Panc1 (cell line): ENCODE data around the gene CDRT15L2. TPM values are rescaled to one million over a fixed set of nuclear protein-coding genes. Genes with fewer than 3 reads are reported as not detected.
"Not testable (repeated sequence)": the region's sequence is repeated elsewhere in the genome, so short reads cannot be mapped to it uniquely, and the experiment has no call there.

Source experiments
- ATAC-seq: fragments of 200-7000 bp; cut with Tn5 transposase; 2 replicates; pipeline ENCODE4 v1.9.1; 2020; ENCODE audit warnings: mild to moderate bottlenecking, moderate library complexity
- BruUV-seq: library from RNA; stranded (reverse); fragments of 400-500 nt; replicated peaks from 2 replicates; lab custom pipeline; 2021; lab: Mats Ljungman, UMichigan
- CTCF ChIA-PET: fragments of 300-600 bp; sonication (Branson Sonifier 250); formaldehyde crosslinking; loops from one replicate; lab custom pipeline; 2022; ENCODE audit warnings: antibody characterized with exemption; lab: Charles Lee
- POLR2A ChIA-PET: fragments of 300-600 bp; sonication (Branson Sonifier 250); formaldehyde crosslinking; loops from one replicate; lab custom pipeline; 2022; ENCODE audit warnings: antibody characterized with exemption; lab: Charles Lee
- DNase-seq: peaks from one replicate; pipeline ENCODE4 v3.0.0-alpha.2; 2010; ENCODE audit warnings: low read depth, low spot score
- H3K27ac ChIP-seq: 2 replicates; pipeline ENCODE4 v1.5.1; 2011; ENCODE audit warnings: mild to moderate bottlenecking, low read length, inconsistent platforms
- H3K27me3 ChIP-seq: fragments of 200-500 bp; sonication (Bioruptor generic); 2 replicates; pipeline ENCODE4 v1.6.0; 2014; ENCODE audit warnings: low read length, inconsistent platforms; ENCODE audit not compliant: control insufficient read depth, insufficient read depth
- H3K36me3 ChIP-seq: fragments of 200-500 bp; sonication (Bioruptor generic); 2 replicates; pipeline ENCODE4 v1.5.1; 2014; ENCODE audit warnings: inconsistent platforms, mild to moderate bottlenecking, low read length, moderate library complexity; ENCODE audit not compliant: control insufficient read depth, insufficient read depth
- H3K4me1 ChIP-seq: 2 replicates; pipeline ENCODE4 v1.5.1; 2011; ENCODE audit warnings: inconsistent platforms, mild to moderate bottlenecking, low read length, moderate library complexity; ENCODE audit not compliant: control insufficient read depth, insufficient read depth
- H3K4me3 ChIP-seq, 2 experiments: 2 replicates each; pipeline ENCODE4 v1.5.1; 2011 to 2012; ENCODE audit warnings: low read depth in 2 of 2, low read length in 2 of 2, mild to moderate bottlenecking in 2 of 2, inconsistent platforms in 1 of 2, moderate library complexity in 1 of 2
- H3K9me3 ChIP-seq: fragments of 200-500 bp; sonication (Bioruptor generic); 2 replicates; pipeline ENCODE4 v1.5.1; 2014; ENCODE audit warnings: low read depth, mild to moderate bottlenecking, inconsistent platforms, low read length, moderate library complexity; ENCODE audit not compliant: control insufficient read depth, insufficient read depth
- in situ Hi-C: cut with HindIII; loops from 2 replicates; pipeline ENCODE4 v1.10.0; 2016; ENCODE audit warnings: low sequenced_read_pairs, low pct_unique_long_range_greater_than_20kb
- intact Hi-C: fragments of 100-400 bp; cut with micrococcal nuclease; formaldehyde crosslinking; loops from one replicate; pipeline ENCODE4 v1.10.0; 2022; ENCODE audit not compliant: unreplicated experiment
- total RNA-seq: library from RNA; stranded (reverse); gene quantifications from one replicate; pipeline ENCODE4 v1.2.1, GENCODE V29; 2021; ENCODE audit not compliant: unreplicated experiment

CDRT15L2 gene
- total RNA-seq, 1 experiment from 2014 or later: not detected

DNA sequence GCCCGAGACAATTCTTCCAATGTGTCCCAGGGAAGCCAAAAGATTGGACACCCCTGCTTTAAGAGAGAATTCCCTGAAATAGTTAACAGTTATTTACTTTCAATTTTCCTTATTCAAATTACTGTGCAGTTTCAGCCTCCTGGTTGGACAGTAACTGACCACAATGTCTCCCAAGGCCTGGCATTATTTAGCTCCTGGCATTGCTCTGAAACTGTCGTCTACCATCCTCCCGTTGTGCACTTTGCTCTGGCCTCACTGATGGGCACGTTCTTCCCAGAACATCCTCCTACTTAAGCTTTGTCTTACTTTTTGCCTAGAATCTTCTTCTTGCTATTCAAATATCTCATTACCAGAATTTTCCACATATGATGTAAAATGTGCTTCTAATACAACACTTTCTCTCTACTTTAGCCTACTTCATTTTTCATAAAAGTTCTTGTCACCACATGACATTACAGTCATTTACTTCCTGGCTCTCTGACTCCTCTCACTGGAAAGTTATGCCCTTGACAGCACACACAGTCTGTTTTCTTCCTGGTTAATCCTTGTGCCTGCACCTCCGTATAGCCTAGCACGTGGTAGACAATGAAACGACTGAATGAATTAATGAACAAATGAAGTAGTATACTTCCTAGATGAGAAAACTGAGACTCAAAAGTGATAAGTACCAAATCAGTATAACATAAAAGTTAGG is 37.5 kb upstream of the CDRT15L2 start:
- POLR2A ChIA-PET, ATAC-seq: not testable (repeated sequence)

DNA sequence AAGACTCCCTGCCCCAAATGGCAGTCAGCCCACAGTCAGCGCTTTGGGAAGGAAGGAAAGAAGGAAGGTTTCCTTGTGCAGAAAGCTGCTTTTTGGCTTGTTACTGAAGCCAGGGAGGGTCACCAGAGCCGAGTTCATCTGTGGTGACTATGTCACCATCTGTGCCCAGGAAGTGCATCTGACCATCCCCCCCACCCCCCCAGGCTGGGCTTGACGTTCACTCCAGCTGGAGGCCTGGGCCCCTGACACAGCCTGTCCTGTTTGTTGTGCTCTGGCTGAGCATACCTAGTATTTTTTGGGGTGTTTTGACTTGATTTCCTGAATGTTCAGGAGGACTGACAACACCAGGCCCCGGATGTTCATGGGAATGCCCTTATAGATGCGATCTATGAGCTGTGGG is 31.6 kb upstream of the CDRT15L2 start:
- intact Hi-C loops, POLR2A ChIA-PET, H3K27ac ChIP-seq, H3K27me3 ChIP-seq, ATAC-seq, H3K9me3 ChIP-seq, DNase-seq, in situ Hi-C loops, H3K36me3 ChIP-seq, H3K4me3 ChIP-seq, CTCF ChIA-PET, BruUV-seq, H3K4me1 ChIP-seq: not testable (repeated sequence)

More for the DNA sequence above, 37.5 kb upstream of the CDRT15L2 start:
- H3K9me3 ChIP-seq, BruUV-seq, H3K27me3 ChIP-seq, DNase-seq, in situ Hi-C loops, H3K27ac ChIP-seq, H3K36me3 ChIP-seq, CTCF ChIA-PET, intact Hi-C loops, H3K4me1 ChIP-seq, H3K4me3 ChIP-seq: not testable (repeated sequence)

DNA sequence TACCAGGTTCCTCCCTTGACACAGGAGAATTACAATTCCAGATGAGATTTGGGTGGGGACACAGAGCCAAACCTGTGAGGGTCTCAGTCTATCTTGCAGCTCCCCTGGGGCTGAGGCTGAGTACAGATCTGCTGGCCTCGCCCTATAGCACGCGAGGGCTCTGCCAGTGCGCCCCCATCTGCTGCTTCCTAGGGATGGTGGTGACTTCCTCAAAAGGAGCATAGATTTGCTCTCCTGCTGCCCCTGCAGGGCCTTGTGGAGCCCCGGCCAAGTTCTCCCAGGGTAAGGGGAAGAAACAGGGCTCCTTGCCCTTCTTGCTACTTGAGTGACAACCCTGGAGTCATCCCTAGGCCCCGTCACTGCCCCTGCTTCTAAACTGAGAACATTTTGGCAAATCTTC is 26.6 kb upstream of the CDRT15L2 start:
- ATAC-seq, H3K4me3 ChIP-seq, in situ Hi-C loops, H3K4me1 ChIP-seq, CTCF ChIA-PET, POLR2A ChIA-PET, H3K27me3 ChIP-seq, intact Hi-C loops, BruUV-seq, H3K27ac ChIP-seq, H3K9me3 ChIP-seq, H3K36me3 ChIP-seq, DNase-seq: not testable (repeated sequence)

DNA sequence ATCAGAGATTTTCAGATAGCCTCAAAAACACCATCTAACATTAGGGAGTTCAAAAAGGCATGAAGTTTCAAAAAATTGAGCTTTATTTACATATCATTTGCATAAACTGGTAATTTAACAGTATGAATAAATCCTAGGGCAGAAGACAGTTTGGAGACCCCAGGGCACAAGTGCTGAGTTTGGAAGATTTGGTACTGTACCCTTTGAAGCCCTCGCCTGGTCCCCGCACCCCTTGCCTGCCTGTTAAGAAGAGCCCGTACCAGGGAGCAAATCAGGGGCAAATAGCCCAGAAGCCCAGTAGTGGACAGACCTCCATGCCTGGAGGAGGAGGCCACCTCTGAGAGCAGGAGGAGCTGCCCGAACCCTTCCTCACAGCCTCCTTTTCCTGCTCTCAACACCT is 24.8 kb upstream of the CDRT15L2 start:
- ATAC-seq, H3K27me3 ChIP-seq, intact Hi-C loops, DNase-seq, H3K27ac ChIP-seq, CTCF ChIA-PET, H3K36me3 ChIP-seq, H3K9me3 ChIP-seq, H3K4me1 ChIP-seq, POLR2A ChIA-PET, in situ Hi-C loops, H3K4me3 ChIP-seq, BruUV-seq: not testable (repeated sequence)

- ATAC-seq, intact Hi-C loops, in situ Hi-C loops, BruUV-seq, H3K4me3 ChIP-seq, DNase-seq, H3K4me1 ChIP-seq, POLR2A ChIA-PET, H3K36me3 ChIP-seq, H3K27me3 ChIP-seq, H3K27ac ChIP-seq, CTCF ChIA-PET, H3K9me3 ChIP-seq: not testable (repeated sequence)
Measured at GRCh38 chr17:20555135-20556010, 24.2 kb upstream of the CDRT15L2 start.

GRCh38 chr17:20558096-20558495 is 21.4 kb upstream of the CDRT15L2 start:
- POLR2A ChIA-PET, H3K27ac ChIP-seq, intact Hi-C loops, CTCF ChIA-PET, BruUV-seq, in situ Hi-C loops, H3K4me3 ChIP-seq, DNase-seq, H3K36me3 ChIP-seq, H3K27me3 ChIP-seq, H3K9me3 ChIP-seq, ATAC-seq, H3K4me1 ChIP-seq: not testable (repeated sequence)

DNA sequence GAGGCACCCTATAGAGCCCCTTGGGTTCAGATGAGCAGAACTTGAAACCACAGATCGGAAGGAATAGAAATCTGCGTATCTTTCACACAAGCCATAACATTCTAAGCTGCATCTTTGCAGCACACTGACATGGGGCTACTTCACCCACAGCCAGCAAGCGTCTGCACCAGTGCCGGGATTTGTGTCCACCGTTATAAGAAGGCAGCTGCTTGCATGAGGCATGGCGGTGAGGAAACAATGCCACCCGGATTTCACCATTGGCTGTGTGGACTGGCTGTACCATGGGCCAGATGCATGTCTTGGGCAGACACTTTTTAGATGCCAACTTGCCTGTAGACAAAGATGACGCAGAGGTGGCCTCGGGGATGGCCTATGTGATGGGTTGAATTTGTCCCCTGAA is 20.5 kb upstream of the CDRT15L2 start:
- BruUV-seq, POLR2A ChIA-PET, H3K4me3 ChIP-seq: not testable (repeated sequence)

More for the DNA sequence above, 20.5 kb upstream of the CDRT15L2 start:
- H3K4me1 ChIP-seq, H3K27ac ChIP-seq, H3K27me3 ChIP-seq, CTCF ChIA-PET, H3K36me3 ChIP-seq, H3K9me3 ChIP-seq, in situ Hi-C loops, DNase-seq, ATAC-seq, intact Hi-C loops: not testable (repeated sequence)
